ENCODE data around the gene DRP2.
"Not testable (repeated sequence)": the region's sequence is repeated elsewhere in the genome, so short reads cannot be mapped to it uniquely, and the experiment has no call there.

Gene DRP2, protein sequence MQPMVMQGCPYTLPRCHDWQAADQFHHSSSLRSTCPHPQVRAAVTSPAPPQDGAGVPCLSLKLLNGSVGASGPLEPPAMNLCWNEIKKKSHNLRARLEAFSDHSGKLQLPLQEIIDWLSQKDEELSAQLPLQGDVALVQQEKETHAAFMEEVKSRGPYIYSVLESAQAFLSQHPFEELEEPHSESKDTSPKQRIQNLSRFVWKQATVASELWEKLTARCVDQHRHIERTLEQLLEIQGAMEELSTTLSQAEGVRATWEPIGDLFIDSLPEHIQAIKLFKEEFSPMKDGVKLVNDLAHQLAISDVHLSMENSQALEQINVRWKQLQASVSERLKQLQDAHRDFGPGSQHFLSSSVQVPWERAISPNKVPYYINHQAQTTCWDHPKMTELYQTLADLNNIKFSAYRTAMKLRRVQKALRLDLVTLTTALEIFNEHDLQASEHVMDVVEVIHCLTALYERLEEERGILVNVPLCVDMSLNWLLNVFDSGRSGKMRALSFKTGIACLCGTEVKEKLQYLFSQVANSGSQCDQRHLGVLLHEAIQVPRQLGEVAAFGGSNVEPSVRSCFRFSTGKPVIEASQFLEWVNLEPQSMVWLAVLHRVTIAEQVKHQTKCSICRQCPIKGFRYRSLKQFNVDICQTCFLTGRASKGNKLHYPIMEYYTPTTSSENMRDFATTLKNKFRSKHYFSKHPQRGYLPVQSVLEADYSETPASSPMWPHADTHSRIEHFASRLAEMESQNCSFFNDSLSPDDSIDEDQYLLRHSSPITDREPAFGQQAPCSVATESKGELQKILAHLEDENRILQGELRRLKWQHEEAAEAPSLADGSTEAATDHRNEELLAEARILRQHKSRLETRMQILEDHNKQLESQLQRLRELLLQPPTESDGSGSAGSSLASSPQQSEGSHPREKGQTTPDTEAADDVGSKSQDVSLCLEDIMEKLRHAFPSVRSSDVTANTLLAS

DNA sequence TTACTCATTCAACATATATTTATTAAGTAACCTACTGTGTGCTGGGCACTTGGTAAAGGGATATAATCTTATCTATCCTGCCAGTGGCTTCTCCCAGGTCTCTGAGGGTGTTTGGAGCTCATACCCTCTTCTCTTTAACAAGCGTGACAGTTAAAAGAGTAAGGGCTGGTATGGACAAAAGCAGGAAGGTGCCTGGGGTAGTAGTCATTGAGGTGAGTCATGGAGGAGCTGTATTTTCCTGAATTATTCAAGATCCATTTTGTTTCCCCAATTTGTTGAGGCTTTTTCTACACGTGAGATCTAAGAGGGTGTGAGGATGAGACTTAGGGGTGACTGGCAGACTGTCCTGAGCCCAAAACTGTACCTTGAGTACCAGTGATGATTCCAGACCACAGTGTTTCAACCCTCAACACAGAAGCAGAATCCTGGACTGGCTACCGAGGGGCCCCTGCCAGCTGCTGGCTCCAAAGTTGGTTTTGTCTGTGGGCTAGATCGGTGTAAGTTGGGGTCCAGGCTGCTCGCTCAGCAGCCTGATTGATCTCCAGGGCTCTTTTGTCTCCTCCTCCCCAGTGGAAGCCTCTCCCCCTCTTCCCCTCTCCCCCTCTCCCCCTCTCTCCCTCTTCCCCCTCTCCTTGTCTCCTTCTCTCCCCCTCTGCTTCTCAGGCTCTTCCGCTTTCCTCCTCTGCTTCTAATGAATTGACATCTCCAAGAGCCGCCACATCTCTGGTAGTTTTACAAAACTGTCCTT lies at the start of gene DRP2:
Gene DRP2, plus strand, starts transcription at position 671 of the 748 bp plus-strand sequence. CDS start 11,862 bp downstream, outside the sequence.
- H3K4me1 Mint-ChIP-seq (ENCODE audit: low read depth) = peaks cover 14% of the 10 kb centered on the region
- H3K36me3 Mint-ChIP-seq (ENCODE audit: low read depth) = no peaks in the 10 kb centered on the region
- no peaks in the 10 kb centered on the region for H3K27me3 Mint-ChIP-seq
- H3K4me3 Mint-ChIP-seq = no peak within 1 kb of the TSS
- H3K9me3 Mint-ChIP-seq = no peaks in the 10 kb centered on the region
- H3K27ac Mint-ChIP-seq = no peak within 1 kb of the TSS

DNA sequence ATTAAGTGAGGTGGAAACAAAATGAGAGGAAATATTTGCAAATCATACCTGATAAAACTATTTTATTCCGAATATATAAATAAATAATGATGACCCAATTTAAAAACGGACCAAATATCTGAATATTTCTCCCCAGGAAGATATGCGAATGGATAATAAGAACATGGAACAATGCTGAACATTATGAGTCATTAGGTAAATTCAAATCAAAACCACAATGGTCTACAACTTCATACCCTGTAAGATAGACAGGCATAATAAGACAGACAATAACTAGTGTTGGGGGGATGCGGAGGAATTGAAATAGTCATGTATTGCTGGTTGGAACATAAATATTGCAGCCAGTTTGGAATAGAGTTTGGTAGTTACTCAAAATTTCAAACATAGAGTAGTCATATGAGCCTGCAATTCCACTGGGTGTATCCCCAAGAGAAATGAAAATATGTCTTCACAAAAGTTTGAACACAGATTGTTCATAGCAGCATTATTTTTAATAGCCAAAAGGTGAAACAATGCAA lies 47.6 kb upstream of the DRP2 start:
- Mint-ChIP-seq H3K9me3 (no peaks in the 10 kb centered on the region), H3K4me3 (no peak overlapping the region), H3K36me3 (ENCODE audit: low read depth) (no peaks in the 10 kb centered on the region), H3K27me3 (no peaks in the 10 kb centered on the region), H3K27ac (no peak overlapping the region), H3K4me1 (ENCODE audit: low read depth) (peaks cover 3% of the 10 kb centered on the region)

- H3K9me3 Mint-ChIP-seq = no peaks in the 10 kb centered on the region
- no peaks in the 10 kb centered on the region for H3K36me3 Mint-ChIP-seq (ENCODE audit: low read depth)
- H3K27me3 Mint-ChIP-seq = no peaks in the 10 kb centered on the region
- no peak overlapping the region for H3K4me3 Mint-ChIP-seq
- peaks cover 3% of the 10 kb centered on the region for H3K4me1 Mint-ChIP-seq (ENCODE audit: low read depth)
- no peak overlapping the region for H3K27ac Mint-ChIP-seq
Observed at GRCh38 chrX:101176439-101176838, 43.1 kb upstream of the DRP2 start.

GRCh38 chrX:101184876-101185275 lies 34.7 kb upstream of the DRP2 start:
- not testable (repeated sequence) for H3K4me3 Mint-ChIP-seq; H3K4me1 Mint-ChIP-seq (ENCODE audit: low read depth)

DNA sequence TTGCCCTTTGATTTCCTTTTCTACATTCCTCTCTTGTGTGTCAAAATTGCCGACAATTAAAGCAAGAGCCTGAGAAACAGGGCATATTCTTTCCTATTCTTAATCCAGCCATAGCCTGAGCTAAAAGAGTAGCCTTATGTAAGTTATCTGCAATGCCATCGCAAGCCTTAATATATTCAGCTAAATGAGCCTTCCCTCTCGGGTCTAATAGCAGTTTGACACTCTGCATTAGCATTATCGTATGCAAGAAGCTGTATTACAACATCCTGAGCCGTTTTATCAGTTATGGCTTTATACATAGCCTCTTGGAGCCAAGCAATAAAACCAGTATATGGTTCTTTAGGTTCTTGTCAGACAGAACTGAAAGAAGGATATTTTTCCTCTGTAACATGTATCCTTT lies 31.6 kb upstream of the DRP2 start:
- H3K4me1 Mint-ChIP-seq (ENCODE audit: low read depth); H3K4me3 Mint-ChIP-seq; H3K36me3 Mint-ChIP-seq (ENCODE audit: low read depth); H3K27ac Mint-ChIP-seq; H3K9me3 Mint-ChIP-seq: not testable (repeated sequence)
- H3K27me3 Mint-ChIP-seq = peaks cover 18% of the 10 kb centered on the region

More at GRCh38 chrX:101184876-101185275, 34.7 kb upstream of the DRP2 start:
- H3K36me3 Mint-ChIP-seq (ENCODE audit: low read depth); H3K27me3 Mint-ChIP-seq; H3K27ac Mint-ChIP-seq; H3K9me3 Mint-ChIP-seq: not testable (repeated sequence)

DNA sequence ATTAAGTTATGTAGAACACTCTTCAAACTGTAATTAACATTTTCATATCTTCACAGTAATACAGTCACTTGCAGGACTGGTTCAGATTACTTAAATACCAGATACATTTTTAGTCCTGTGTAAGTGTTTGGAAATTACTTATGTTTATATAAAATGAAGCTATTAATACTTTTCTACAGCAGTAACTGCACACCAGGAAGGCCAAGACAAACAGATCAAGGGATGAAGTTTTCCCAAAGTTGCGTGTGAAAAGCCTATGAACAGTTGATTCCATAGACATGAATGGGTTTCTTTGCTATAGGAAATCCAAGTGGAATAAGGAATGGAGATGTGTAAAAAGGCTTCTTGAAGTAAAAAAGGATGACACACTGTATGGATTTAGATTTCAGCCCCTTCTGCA lies 28.9 kb upstream of the DRP2 start:
- Mint-ChIP-seq H3K4me1 (ENCODE audit: low read depth) (no peaks in the 10 kb centered on the region), H3K27me3 (peaks cover 21% of the 10 kb centered on the region), H3K36me3 (ENCODE audit: low read depth) (no peaks in the 10 kb centered on the region), H3K4me3 (no peak overlapping the region), H3K27ac (no peak overlapping the region), H3K9me3 (no peaks in the 10 kb centered on the region)

DNA sequence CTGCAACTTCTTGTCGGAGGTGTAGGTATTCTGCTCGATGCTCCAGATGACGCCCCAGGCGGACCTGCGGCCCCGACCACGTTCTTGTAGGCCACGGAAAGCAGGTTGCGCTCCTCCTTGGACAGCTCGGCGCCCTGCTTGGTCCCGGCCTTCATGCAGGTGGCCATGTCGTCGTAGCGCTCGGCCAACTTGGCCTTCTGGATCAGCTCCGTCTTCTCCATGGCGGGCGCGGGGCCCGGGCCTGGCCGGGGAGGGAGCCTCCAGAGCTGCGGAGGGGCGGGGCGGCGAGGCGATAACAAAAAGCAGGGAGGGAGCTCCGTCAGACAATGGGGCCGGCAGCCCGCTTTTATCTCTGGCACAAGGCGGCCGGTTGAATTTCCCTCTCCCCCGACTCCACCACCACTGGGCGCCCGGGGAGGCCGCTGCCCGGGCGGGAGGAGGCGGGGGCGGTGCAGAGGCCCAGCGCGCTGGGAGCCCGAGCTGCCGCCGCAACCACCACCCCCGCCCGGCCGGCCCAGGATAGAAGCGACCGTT lies 28.3 kb upstream of the DRP2 start:
- no peak overlapping the region for H3K27ac Mint-ChIP-seq
- H3K4me3 Mint-ChIP-seq = no peak overlapping the region
- no peaks in the 10 kb centered on the region for H3K9me3 Mint-ChIP-seq
- no peaks in the 10 kb centered on the region for H3K4me1 Mint-ChIP-seq (ENCODE audit: low read depth)
- peaks cover 21% of the 10 kb centered on the region for H3K27me3 Mint-ChIP-seq
- no peaks in the 10 kb centered on the region for H3K36me3 Mint-ChIP-seq (ENCODE audit: low read depth)

DNA sequence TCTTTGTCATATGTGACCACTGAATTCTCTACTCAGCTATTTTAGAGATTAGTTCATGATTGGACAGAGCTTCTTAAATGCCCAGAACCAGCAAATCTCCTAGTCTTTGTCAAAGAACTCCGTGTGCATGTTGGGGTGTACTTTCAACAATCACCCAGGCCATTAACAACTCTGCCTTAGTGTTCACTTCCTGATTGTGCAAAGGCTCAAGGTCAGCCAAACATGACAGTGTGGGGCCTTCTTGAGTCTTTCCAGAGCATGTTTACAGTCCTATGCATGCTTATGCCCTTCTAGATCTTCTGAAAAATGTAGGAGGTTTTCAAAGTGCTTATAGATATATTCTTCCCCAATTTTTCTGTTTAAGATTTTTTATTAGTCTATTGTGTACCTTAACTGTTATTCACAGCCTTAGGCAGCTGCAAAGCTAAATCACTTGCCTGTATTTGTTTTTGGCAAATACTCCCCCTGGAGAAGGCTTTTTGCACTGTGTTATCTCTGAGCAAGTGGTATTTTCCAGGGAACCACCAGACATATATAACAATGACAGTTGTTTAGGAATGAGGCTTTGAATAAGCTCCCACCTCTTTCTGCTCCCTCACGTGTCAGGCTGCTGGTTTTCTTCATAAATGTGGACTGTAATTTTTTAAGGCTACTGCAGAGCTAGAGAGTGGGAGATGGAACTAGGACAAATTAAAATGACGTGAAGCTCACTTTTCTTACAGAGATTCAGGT lies 24.0 kb upstream of the DRP2 start:
- Mint-ChIP-seq H3K4me1 (ENCODE audit: low read depth) (no peaks in the 10 kb centered on the region), H3K9me3 (no peaks in the 10 kb centered on the region), H3K4me3 (no peak overlapping the region), H3K27ac (no peak overlapping the region), H3K36me3 (ENCODE audit: low read depth) (no peaks in the 10 kb centered on the region), H3K27me3 (peaks cover 16% of the 10 kb centered on the region)

- H3K27ac Mint-ChIP-seq = no peak overlapping the region
- no peak overlapping the region for H3K4me3 Mint-ChIP-seq
- H3K9me3 Mint-ChIP-seq = no peaks in the 10 kb centered on the region
- peaks cover 16% of the 10 kb centered on the region for H3K4me1 Mint-ChIP-seq (ENCODE audit: low read depth)
- no peaks in the 10 kb centered on the region for H3K36me3 Mint-ChIP-seq (ENCODE audit: low read depth)
- H3K27me3 Mint-ChIP-seq = no peaks in the 10 kb centered on the region
Observed at GRCh38 chrX:101203761-101204351, 15.7 kb upstream of the DRP2 start.

DNA sequence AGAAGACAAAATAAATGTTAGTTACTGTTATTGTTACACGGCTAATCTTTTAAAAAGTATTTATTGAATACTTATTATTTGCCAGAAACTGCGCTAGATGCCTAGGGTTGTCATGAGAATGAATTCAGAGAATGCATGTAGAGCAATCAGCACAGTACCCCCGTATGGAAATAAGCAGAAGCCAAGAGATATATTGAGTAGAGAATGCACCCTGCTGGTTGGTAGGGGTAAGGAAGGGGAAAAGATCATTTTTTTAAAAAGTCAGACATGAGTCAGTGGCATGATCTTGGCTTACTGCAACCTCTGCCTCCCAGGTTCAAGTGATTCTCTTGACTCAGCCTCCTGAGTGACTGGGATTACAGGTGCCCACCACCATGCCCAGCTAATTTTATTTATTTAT lies 13.1 kb upstream of the DRP2 start:
- Mint-ChIP-seq H3K4me1 (ENCODE audit: low read depth) (peaks cover 22% of the 10 kb centered on the region), H3K9me3 (no peaks in the 10 kb centered on the region), H3K36me3 (ENCODE audit: low read depth) (no peaks in the 10 kb centered on the region), H3K27me3 (no peaks in the 10 kb centered on the region), H3K4me3 (no peak overlapping the region), H3K27ac (no peak overlapping the region)

- H3K27ac Mint-ChIP-seq = peak overlapping the region; percentile 54
Observed at GRCh38 chrX:101208152-101208905, 11.3 kb upstream of the DRP2 start.

GRCh38 chrX:101210630-101211029 lies 9.0 kb upstream of the DRP2 start:
- no peaks in the 10 kb centered on the region for H3K9me3 Mint-ChIP-seq
- H3K36me3 Mint-ChIP-seq (ENCODE audit: low read depth) = no peaks in the 10 kb centered on the region
- no peak overlapping the region for H3K4me3 Mint-ChIP-seq
- H3K4me1 Mint-ChIP-seq (ENCODE audit: low read depth) = peaks cover 22% of the 10 kb centered on the region
- no peaks in the 10 kb centered on the region for H3K27me3 Mint-ChIP-seq
- no peak overlapping the region for H3K27ac Mint-ChIP-seq

More at GRCh38 chrX:101208152-101208905, 11.3 kb upstream of the DRP2 start:
- no peaks in the 10 kb centered on the region for H3K9me3 Mint-ChIP-seq
- no peak overlapping the region for H3K4me3 Mint-ChIP-seq
- H3K36me3 Mint-ChIP-seq (ENCODE audit: low read depth) = no peaks in the 10 kb centered on the region
- H3K4me1 Mint-ChIP-seq (ENCODE audit: low read depth) = peaks cover 22% of the 10 kb centered on the region
- no peaks in the 10 kb centered on the region for H3K27me3 Mint-ChIP-seq

DNA sequence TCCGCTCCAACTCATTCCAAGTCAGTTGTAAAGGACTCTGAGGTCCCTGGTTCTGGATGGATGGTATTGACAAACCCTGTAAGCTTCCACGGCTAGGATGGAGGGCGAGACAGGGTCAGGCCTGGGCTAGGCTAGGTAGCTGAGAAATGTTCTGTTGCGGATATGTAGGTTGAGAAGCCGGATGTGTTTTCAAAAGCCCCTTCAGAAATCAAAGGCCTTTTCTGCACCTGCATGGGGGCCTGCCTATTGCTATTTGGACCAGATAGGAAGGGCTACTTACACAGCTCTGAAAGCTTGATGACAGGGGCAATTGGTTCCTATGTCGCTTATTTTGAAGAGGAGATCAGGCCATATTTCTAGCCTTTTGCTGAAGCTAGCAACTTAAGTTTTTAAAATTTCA lies 1.9 kb upstream of the DRP2 start:
- H3K36me3 Mint-ChIP-seq (ENCODE audit: low read depth) = no peaks in the 10 kb centered on the region
- H3K27me3 Mint-ChIP-seq = no peaks in the 10 kb centered on the region
- no peaks in the 10 kb centered on the region for H3K9me3 Mint-ChIP-seq
- no peak overlapping the region for H3K4me3 Mint-ChIP-seq
- no peak overlapping the region for H3K27ac Mint-ChIP-seq
- peaks cover 14% of the 10 kb centered on the region for H3K4me1 Mint-ChIP-seq (ENCODE audit: low read depth)
